ENCODE data around the gene DNAH12.

Gene DNAH12

DNA sequence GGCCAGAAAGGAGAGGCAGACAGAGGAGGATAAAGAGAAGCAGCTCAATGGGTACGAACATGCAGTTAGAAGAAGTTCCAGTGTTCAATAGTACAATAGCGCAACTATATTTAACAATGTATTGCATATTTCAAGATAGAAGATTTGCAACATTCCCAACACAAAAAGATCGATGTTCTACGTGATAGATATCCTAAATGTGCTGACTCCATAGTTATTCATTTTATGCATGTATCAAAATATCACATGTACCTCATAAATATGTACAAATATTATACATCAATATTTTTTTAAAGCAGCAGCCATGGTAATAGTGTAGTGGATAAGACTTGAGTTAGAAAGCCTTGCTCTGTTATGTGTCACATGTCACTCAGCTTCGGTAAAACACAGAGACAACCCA is 141.5 kb downstream of the DNAH12 start:
- Histone ChIP-seq H3K79me2 (ENCODE audit: control insufficient read depth, low read length) (no peaks in the 10 kb centered on the region), H3K27ac (ENCODE audit: low read depth, low read length) (no peak overlapping the region), H3K9me3 (ENCODE audit: control insufficient read depth, insufficient read depth, low read length) (no peaks in the 10 kb centered on the region), H3K4me3 (ENCODE audit: low read length) (no peak overlapping the region), H4K20me1 (ENCODE audit: control insufficient read depth, insufficient read depth, low read depth, low read length) (no peaks in the 10 kb centered on the region), H3K27me3 (ENCODE audit: control insufficient read depth, low read length) (peaks cover 6% of the 10 kb centered on the region; the same call in 1 of the 2 replicates), H3K9me2 (replicated peaks; ENCODE audit: control insufficient read depth, low read length) (no peaks in the 10 kb centered on the region), H3K36me3 (ENCODE audit: control insufficient read depth, low read length) (no peaks in the 10 kb centered on the region), H3K4me2 (ENCODE audit: low read length) (no peak overlapping the region), H3K4me1 (ENCODE audit: control insufficient read depth, low read length) (peaks cover 4% of the 10 kb centered on the region), H3F3A (ENCODE audit: control insufficient read depth, insufficient read depth) (no peaks in the 10 kb centered on the region)
- no peak for TF ChIP-seq EZH2phosphoT487 (IDR thresholded peaks at IDR 0.05; ENCODE audit: borderline replicate concordance, low read length)
- TF ChIP-seq, protein P1, sequence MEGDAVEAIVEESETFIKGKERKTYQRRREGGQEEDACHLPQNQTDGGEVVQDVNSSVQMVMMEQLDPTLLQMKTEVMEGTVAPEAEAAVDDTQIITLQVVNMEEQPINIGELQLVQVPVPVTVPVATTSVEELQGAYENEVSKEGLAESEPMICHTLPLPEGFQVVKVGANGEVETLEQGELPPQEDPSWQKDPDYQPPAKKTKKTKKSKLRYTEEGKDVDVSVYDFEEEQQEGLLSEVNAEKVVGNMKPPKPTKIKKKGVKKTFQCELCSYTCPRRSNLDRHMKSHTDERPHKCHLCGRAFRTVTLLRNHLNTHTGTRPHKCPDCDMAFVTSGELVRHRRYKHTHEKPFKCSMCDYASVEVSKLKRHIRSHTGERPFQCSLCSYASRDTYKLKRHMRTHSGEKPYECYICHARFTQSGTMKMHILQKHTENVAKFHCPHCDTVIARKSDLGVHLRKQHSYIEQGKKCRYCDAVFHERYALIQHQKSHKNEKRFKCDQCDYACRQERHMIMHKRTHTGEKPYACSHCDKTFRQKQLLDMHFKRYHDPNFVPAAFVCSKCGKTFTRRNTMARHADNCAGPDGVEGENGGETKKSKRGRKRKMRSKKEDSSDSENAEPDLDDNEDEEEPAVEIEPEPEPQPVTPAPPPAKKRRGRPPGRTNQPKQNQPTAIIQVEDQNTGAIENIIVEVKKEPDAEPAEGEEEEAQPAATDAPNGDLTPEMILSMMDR (IDR thresholded peaks at IDR 0.05; ENCODE audit: low read depth, low read length, poor library complexity, severe bottlenecking), result no peak

DNA sequence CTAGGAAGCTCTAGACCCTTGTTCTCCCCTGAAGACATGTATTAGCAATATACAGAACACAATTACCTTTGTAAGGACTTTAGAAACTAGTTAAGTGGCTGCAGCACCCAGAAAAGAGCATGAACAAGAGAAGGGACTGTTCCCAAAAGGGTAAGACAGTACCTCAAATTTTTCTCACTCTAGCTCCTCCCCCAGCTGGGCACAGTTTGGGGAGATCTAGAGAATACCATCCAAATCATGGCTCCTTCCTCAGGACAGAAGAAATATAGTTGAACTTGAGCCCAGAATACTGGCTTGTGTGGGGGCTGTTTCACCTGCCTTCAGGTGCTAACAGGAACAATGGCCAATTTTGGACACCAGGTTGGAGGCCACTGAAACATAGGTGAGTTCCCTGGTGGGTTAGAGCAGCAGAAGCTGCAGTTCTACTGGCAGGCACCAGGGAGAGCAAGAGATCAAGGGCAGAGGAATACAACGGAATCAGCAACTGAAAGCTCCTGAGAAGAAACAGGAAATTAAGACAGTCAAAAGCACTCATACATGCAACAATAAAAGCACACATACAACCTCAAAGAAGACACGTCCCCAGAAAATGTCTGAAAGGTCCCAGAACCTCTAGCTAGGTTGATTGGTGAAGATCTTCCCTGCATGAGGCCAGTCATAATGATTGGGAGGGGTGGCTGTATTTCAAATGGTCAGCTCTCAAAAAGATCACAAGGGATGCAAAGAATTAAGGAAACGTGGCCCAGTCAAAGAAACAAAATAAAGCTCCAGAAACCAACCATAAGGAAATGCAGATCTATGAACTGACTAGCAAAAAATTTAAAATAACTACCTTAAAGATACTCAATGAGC is 146.7 kb downstream of the DNAH12 start:
- Histone ChIP-seq H3K4me3 (ENCODE audit: low read length) (peak overlapping the region; percentile 49), H3K9me3 (ENCODE audit: control insufficient read depth, insufficient read depth, low read length) (no peaks in the 10 kb centered on the region), H3K9me2 (replicated peaks; ENCODE audit: control insufficient read depth, low read length) (no peaks in the 10 kb centered on the region), H3K36me3 (ENCODE audit: control insufficient read depth, low read length) (no peaks in the 10 kb centered on the region), H3K27me3 (ENCODE audit: control insufficient read depth, low read length) (0 out of 2 replicates have a peak, but pooled peaks cover 2% of the 10 kb centered on the region), H4K20me1 (ENCODE audit: control insufficient read depth, insufficient read depth, low read depth, low read length) (no peaks in the 10 kb centered on the region), H3K79me2 (ENCODE audit: control insufficient read depth, low read length) (no peaks in the 10 kb centered on the region), H3K4me2 (ENCODE audit: low read length) (peak overlapping the region; percentile 65), H3K4me1 (ENCODE audit: control insufficient read depth, low read length) (peaks cover 18% of the 10 kb centered on the region), H3K27ac (ENCODE audit: low read depth, low read length) (no peak overlapping the region), H3F3A (ENCODE audit: control insufficient read depth, insufficient read depth) (no peaks in the 10 kb centered on the region)
- TF ChIP-seq, protein P1 (IDR thresholded peaks at IDR 0.05; ENCODE audit: low read depth, low read length, poor library complexity, severe bottlenecking), result peak; percentile 92
- no peak for TF ChIP-seq EZH2phosphoT487 (IDR thresholded peaks at IDR 0.05; ENCODE audit: borderline replicate concordance, low read length)

DNA sequence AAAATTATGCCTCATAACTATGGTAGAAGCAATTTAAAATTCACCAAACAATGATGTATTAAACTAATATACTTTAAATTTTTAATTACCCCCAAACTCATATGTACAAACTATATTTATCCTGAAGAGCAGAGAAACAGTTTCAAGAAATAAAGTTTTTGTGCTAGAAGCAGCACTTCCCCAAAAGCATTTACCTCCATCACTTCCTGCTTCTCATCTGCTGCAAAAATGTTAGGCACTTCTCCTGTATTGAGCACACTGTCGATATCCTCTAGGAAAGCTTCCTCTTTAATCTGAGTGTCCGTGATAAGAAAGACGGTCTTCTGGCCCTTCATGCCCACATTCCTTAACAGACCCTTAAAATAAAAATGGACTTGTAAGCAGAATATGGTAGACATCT is 150.2 kb downstream of the DNAH12 start:
- Histone ChIP-seq H3K4me3 (ENCODE audit: low read length) (0 out of 2 replicates have a peak overlapping the region, but pooled peaks have one; percentile 1), H4K20me1 (ENCODE audit: control insufficient read depth, insufficient read depth, low read depth, low read length) (no peaks in the 10 kb centered on the region), H3K36me3 (ENCODE audit: control insufficient read depth, low read length) (no peaks in the 10 kb centered on the region), H3F3A (ENCODE audit: control insufficient read depth, insufficient read depth) (no peaks in the 10 kb centered on the region), H3K9me2 (replicated peaks; ENCODE audit: control insufficient read depth, low read length) (no peaks in the 10 kb centered on the region), H3K79me2 (ENCODE audit: control insufficient read depth, low read length) (no peaks in the 10 kb centered on the region), H3K27me3 (ENCODE audit: control insufficient read depth, low read length) (0 out of 2 replicates have a peak, but pooled peaks cover 2% of the 10 kb centered on the region), H3K4me2 (ENCODE audit: low read length) (no peak overlapping the region), H3K4me1 (ENCODE audit: control insufficient read depth, low read length) (peaks cover 18% of the 10 kb centered on the region), H3K9me3 (ENCODE audit: control insufficient read depth, insufficient read depth, low read length) (no peaks in the 10 kb centered on the region), H3K27ac (ENCODE audit: low read depth, low read length) (no peak overlapping the region)
- TF ChIP-seq EZH2phosphoT487 (IDR thresholded peaks at IDR 0.05; ENCODE audit: borderline replicate concordance, low read length), result no peak
- TF ChIP-seq, protein P1 (IDR thresholded peaks at IDR 0.05; ENCODE audit: low read depth, low read length, poor library complexity, severe bottlenecking), result no peak

All from DOHH2 (cell line).